ENCODE data around the gene C10orf90. TPM values are rescaled to one million over a fixed set of nuclear protein-coding genes. Genes with fewer than 3 reads are reported as not detected.

The C10orf90 gene
- total RNA-seq, 1 donor: 0.72 TPM

DNA sequence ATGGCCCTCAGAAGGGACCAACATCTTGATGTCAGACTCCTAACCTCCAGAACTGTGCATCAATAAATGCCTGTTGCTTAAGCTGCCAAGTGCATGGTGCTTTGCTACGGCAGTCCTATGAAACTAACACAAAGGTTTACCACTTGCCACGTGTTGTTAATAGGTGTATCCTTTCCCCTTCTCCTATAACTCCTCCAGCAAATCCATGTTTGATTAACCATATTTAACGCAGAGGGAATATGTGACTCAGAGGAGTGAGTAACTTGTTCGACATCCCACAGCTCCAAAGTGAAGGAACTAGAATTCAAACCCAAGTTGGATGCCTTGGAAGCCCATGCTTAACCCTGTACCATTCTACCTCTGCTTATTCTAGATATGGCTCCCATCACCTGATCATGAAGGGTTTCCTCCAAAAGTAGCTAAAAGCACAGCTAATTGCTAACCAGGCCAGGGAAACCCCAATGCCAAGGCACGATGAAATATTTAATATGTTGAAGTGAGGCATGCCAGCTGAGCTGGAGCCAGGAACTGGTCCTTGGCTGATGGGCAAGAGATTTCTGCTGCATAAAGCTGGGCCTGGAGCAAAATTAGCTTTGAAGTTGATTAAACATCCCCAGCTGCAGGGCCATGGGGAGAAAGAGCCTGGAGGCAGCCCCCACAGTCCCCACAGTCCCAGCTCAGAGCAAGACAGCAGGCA lies 131.9 kb downstream of the C10orf90 start:
- DNase-seq (ENCODE audit: insufficient read length, low spot score, missing footprints): no peak
- Histone ChIP-seq H3K36me3 (ENCODE audit: insufficient read depth, low read length) (no peaks in the 10 kb centered on the region), H3K79me2 (ENCODE audit: insufficient read depth, low read length) (no peaks in the 10 kb centered on the region)

DNA sequence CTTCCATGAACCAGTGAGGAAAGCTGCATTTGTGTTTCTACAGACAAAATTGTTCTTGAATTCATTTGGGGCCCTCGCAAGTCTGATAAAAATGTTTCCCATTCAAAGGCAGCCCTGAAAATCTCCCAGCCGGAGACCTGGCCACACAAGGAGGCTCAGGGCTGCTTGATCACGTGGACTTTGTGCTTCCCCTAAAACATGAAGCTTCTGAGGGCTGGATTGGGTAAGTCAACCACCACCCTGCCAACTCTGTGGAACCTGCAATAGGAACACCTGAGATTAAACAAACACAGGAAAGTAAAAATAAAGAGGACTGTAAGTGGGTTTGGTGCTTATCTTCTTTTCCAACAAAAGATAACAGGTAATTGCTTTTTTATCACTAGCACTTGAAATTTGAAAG lies 133.8 kb downstream of the C10orf90 start:
- Histone ChIP-seq H4K20me1 (ENCODE audit: insufficient read depth, low read length) (no peaks in the 10 kb centered on the region), H3K36me3 (ENCODE audit: insufficient read depth, low read length) (no peaks in the 10 kb centered on the region), H3K27ac (ENCODE audit: low read depth, low read length) (no peak overlapping the region), H3K9me3 (ENCODE audit: low read depth, low read length) (no peaks in the 10 kb centered on the region), H2AFZ (ENCODE audit: low read length) (no peak overlapping the region), H3K4me1 (ENCODE audit: insufficient read depth, low read length) (no peaks in the 10 kb centered on the region), H3K4me2 (ENCODE audit: insufficient read depth, low read length) (no peak overlapping the region), H3K27me3 (ENCODE audit: insufficient read depth, low read length) (peaks cover 13% of the 10 kb centered on the region), H3K4me3 (ENCODE audit: insufficient read depth, low read length) (no peak overlapping the region), H3K79me2 (ENCODE audit: insufficient read depth, low read length) (no peaks in the 10 kb centered on the region)
- no peak for DNase-seq (ENCODE audit: insufficient read length, low spot score, missing footprints)
- TF ChIP-seq CTCF (IDR thresholded peaks at IDR 0.05; ENCODE audit: extremely low read depth, low read depth, low read length): no peak

More for the DNA sequence above, 131.9 kb downstream of the C10orf90 start:
- peaks cover 16% of the 10 kb centered on the region for H3K27me3 ChIP-seq (ENCODE audit: insufficient read depth, low read length)
- no peak overlapping the region for H2AFZ ChIP-seq (ENCODE audit: low read length)
- no peak for TF ChIP-seq CTCF (IDR thresholded peaks at IDR 0.05; ENCODE audit: extremely low read depth, low read depth, low read length)
- H4K20me1 ChIP-seq (ENCODE audit: insufficient read depth, low read length): no peaks in the 10 kb centered on the region
- H3K4me2 ChIP-seq (ENCODE audit: insufficient read depth, low read length): no peak overlapping the region
- H3K9me3 ChIP-seq (ENCODE audit: low read depth, low read length): no peaks in the 10 kb centered on the region
- H3K4me1 ChIP-seq (ENCODE audit: insufficient read depth, low read length): no peaks in the 10 kb centered on the region
- no peak overlapping the region for H3K27ac ChIP-seq (ENCODE audit: low read depth, low read length)
- H3K4me3 ChIP-seq (ENCODE audit: insufficient read depth, low read length): no peak overlapping the region

- no peak overlapping the region for H2AFZ ChIP-seq (ENCODE audit: low read length)
- no peaks in the 10 kb centered on the region for H4K20me1 ChIP-seq (ENCODE audit: insufficient read depth, low read length)
- H3K79me2 ChIP-seq (ENCODE audit: insufficient read depth, low read length): no peaks in the 10 kb centered on the region
- H3K9me3 ChIP-seq (ENCODE audit: low read depth, low read length): no peaks in the 10 kb centered on the region
- H3K27me3 ChIP-seq (ENCODE audit: insufficient read depth, low read length): peaks cover 13% of the 10 kb centered on the region
- H3K36me3 ChIP-seq (ENCODE audit: insufficient read depth, low read length): no peaks in the 10 kb centered on the region
- H3K4me3 ChIP-seq (ENCODE audit: insufficient read depth, low read length): no peak overlapping the region
- TF ChIP-seq CTCF (IDR thresholded peaks at IDR 0.05; ENCODE audit: extremely low read depth, low read depth, low read length): no peak
- H3K4me2 ChIP-seq (ENCODE audit: insufficient read depth, low read length): no peak overlapping the region
- H3K27ac ChIP-seq (ENCODE audit: low read depth, low read length): no peak overlapping the region
- DNase-seq (ENCODE audit: insufficient read length, low spot score, missing footprints): peak; percentile 60
- no peaks in the 10 kb centered on the region for H3K4me1 ChIP-seq (ENCODE audit: insufficient read depth, low read length)
These were observed 134.3 kb downstream of the C10orf90 start for GRCh38 chr10:126536148-126536547.

DNA sequence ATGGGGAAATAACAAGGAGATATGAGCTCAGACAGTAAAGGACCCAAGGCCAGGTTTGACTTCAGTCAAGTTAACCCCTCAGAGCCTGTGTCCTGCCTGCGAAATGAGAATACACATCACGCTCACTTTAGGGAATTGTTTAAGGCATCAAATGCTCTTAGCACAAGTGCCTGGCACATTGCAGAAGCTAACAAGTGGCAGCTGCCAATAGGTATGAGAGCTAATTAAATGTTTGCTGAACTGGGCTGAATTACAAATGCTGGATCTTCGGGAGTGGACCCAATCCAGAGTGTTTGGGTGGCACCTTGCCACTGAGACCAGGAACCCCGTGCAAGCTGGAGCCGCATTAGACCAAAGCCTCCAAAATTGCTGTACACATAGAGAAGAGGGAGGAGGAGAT lies 136.8 kb downstream of the C10orf90 start:
- Histone ChIP-seq H3K36me3 (ENCODE audit: insufficient read depth, low read length) (no peaks in the 10 kb centered on the region), H3K9me3 (ENCODE audit: low read depth, low read length) (no peaks in the 10 kb centered on the region), H3K4me3 (ENCODE audit: insufficient read depth, low read length) (no peak overlapping the region), H3K27me3 (ENCODE audit: insufficient read depth, low read length) (peaks cover 20% of the 10 kb centered on the region), H3K79me2 (ENCODE audit: insufficient read depth, low read length) (no peaks in the 10 kb centered on the region), H3K27ac (ENCODE audit: low read depth, low read length) (no peak overlapping the region), H4K20me1 (ENCODE audit: insufficient read depth, low read length) (no peaks in the 10 kb centered on the region), H3K4me1 (ENCODE audit: insufficient read depth, low read length) (no peaks in the 10 kb centered on the region), H3K4me2 (ENCODE audit: insufficient read depth, low read length) (no peak overlapping the region), H2AFZ (ENCODE audit: low read length) (no peak overlapping the region)
- DNase-seq (ENCODE audit: insufficient read length, low spot score, missing footprints): no peak
- TF ChIP-seq CTCF (IDR thresholded peaks at IDR 0.05; ENCODE audit: extremely low read depth, low read depth, low read length): no peak
